Measurements from ENCODE around the gene PLXNA3.
A peak's percentile ranks its signal among the peaks of the same experiment; 100 is the strongest.

PLXNA3 gene

DNA sequence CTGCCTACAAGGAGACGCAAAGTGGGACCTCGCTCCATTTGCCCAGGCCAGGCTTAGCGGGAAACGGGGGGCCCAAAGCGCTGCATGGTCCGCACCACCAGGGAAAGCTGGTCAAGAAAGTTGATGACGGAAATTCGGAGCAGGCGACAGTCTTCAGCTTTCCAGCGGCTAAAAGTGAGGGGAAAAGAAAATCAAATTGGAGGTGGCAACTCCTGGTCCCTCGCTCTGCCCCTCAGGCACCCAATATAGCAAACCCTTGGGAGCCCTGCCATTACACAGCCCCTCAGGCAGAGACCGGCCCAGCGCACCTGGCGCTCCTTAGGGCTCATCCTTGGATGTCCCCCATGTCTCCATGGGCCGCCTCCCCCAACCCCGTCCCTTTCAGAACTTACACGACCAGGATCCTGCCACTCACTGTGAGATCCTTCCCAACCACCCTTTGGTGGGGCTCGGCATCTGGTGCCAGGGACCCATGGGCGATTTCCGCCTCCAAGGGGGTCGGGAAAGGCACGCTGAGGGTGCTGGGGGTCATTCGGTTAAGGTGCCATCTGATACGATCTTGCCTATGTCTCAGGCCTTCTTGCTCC is 19.9 kb downstream of the PLXNA3 start:
- DNase-seq, result no peak

DNA sequence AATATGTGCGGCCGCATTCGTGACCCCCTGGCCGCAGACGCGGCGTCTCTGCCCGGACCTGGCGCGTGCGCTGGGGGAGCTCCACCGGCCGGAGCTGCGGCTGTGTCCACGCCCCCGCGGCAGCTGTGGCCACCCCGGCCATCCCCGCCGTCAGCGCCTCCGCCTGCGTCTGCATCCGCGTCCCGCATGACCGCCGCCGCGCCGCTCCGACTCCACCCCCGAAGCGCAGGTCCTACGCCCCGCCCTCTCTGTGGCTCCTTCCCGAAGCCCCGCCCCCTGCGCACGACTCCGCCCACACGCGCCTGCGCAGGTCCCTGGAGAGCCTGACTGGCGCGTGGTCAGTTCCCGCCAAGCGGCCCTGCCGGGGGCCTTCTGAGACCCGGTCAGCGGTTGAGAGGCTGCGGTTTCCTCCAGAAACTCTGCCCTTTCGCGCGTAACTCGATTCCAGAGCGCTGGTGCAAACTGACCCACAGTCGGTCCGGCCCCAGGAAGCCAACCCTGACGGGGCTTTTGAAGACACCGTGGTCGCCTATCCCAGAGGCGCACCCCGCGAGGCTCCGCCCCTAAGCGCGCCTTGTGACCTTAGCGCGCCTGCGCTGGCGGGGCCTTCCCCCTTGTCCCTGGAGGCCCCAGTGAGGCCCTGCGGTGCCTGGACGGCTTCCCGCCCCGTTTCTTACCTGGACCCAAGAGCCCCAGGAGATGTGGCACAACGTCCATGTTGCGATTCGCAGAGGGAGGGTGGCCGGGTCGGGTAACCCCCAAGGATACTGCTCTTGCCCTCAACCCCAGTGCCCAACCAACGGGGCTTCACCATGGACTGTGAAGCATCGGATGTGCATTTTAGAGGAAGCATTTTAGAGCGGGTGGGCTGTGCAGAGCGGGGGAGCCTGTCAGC is 20.9 kb downstream of the PLXNA3 start, which contains the start of gene LAGE3:
TSS of gene LAGE3 (minus strand) at position 554 of the 895 bp plus-strand sequence. CDS start at position 188, 366 bp downstream.
- peak; percentile 17 to 93 (median 82) for DNase-seq

DNA sequence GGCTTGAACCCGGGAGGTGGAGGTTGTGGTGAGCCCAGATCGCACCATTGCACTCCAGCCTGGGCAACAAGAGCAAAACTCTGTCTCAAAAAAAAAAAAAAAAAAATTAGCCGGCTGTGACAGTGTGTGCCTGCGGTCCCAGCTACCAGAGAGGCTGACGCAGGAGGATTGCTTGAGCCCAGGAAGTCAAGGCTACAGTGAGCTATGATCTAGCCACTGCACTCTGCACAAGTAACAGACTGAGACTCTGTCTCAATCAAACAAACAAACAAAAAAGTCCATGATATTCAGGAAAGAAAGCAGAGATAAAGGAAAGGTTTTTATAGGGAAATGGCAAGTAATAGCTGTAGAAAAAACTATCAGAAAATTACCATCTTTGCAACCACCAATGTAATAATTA is 23.1 kb downstream of the PLXNA3 start:
- DNase-seq, result no peak

DNA sequence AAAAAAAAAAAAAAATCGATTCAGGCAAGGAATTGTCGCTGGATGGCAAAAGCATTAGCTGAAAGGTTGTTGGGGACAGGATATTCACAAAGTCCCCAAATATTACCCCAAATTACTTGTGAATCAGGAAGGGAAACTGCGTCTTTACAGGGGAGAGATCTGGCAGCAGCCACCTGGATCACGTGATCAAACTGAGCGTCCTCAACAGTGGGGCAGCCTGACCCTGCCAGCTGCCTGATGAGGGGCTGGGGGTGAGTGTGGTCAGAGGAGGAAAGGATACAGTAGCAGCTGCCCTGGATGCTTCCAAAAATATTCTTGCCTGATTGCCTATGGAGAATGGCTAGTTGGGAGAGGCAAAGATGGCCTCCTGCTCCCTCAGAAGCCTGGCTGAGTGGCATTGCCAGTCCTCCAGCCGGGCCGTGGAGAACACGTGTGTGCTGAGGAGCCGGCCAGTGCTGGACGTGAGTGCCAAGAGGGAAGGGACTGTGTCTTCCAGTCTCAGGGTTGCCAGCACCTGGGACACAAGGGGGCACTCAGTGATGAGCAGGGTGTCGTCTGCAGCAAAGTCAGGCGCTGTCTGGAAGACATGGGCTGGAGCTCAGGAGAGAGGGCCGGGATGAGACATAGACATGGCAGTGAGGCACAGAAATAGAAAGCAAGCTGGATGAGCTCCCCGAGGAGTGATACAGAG is 24.0 kb downstream of the PLXNA3 start:
- DNase-seq, result no peak

DNA sequence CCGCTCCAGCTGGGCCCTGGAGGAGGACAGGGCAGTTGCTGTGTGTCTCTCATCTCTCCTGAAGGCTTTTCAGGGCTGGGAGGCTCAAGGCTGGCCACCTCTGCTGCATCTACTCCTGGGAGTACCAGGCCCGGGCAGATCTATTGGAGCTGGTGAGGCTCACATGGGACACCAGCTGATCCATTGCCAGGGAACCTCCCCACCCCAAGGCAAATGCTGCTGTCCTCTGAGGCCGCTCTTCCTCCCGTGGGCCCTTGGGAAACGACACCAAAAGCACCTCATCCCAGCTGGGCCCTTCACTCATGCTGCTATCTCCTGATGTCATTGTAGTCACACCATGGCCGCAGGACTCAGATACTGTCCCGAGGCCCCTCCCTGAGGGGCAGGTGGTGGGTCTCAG is 24.7 kb downstream of the PLXNA3 start:
- no peak for DNase-seq

DNA sequence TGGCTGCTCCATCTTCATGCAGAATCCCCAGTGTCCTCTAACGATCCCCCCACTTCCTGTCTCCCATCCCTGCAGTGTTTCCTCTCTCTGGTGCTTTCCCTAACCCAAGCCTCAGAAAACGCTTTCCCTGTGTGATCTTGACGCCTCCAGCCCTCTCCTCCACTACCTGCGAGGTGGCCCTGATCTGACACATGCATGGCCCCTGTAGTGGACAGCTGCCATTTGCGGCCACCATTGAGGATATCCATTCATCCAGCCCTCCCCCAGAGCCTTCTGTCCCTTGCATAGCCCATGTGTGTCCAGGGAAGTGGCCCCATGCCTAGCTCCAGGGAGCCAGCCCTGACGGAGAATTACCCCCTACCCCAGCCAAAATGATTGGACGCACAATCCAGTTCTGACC is 25.2 kb downstream of the PLXNA3 start:
- DNase-seq, result no peak

DNA sequence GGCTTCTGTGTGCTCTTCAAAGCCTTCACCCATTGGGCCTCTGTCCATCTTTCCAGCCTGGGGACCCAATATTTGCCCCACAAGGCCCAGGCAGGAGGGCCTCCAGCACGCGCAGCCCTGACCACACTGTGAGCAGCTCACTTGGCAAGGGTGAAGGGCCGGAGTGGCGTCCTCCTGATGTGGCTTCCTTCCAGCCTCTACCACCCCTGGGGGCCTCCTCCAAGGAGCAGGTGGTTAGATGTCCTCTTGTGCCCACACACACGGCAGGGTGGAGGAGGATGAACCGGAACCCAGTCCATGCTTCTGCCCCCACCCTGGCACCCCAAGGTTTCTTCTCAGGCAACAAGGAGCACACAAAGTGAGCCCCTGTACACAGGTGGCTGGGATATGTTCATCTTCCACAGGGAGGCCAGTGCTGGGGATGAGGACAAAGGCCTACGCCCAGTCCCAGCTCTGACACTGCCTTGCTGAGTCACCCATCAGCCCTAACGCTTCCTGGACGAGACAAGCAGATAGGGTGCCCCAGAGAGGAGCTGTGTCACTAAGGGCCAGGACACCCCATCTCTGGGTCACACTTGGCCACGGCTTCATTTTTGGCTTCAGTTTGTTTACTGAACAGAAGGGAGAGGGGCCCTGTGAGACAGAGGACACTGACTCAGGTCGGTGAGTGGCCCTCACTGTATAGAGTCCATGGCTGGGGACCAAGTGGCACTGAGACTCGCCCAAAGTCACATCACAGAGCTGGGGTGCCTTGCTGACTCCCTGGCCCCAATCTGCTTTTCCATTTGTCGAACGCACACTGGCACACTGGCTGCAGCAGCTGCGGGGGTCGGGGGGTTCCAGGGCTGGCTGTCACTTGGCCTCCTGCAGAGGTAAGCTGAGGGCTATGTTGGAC is 26.4 kb downstream of the PLXNA3 start:
- no peak for DNase-seq

DNA sequence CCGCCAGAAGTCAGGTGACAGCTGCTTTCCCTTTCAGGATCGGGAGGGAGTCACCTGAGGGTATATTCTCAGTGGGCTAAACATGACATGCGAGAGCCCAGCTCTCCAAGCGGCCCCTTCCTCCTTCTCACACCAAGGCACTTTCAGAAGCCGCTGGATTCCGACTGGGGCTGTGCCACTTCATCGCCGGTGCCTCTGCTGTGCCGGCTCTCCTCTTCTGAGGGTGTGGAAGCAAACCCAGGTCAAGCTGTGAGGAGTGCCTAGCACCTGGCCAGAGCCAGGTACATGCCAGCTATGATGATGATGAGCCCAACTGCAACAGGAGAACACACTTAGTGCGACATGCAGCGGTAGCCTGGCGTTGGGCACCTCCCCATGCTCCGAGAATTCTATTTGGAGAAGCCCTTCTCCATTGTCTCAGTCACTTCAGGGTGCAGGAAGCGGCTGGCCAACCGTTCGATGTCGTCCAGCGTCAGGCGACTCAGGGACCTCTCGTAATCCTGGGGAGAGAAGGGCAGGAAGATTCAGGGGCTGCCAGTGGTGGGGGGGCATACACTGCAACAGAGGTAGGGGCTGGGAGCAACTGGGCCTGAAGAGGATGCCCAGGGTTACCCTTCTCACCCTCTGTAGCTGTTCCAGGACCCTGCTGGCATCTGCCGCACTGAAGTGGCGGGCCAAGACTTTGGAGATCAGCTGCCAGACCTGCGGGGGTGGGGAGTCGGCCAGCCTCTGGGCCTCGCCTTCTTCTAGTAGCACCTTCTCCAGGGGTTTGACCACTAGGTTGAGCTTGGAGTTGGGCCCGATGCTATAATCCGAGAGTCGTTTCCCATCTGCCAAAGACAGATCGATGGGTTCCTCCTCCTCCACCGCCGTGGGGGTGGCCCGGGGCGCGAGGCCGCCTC is 27.3 kb downstream of the PLXNA3 start:
- DNase-seq, result peak in 1 of 56 donors; percentile 54

DNA sequence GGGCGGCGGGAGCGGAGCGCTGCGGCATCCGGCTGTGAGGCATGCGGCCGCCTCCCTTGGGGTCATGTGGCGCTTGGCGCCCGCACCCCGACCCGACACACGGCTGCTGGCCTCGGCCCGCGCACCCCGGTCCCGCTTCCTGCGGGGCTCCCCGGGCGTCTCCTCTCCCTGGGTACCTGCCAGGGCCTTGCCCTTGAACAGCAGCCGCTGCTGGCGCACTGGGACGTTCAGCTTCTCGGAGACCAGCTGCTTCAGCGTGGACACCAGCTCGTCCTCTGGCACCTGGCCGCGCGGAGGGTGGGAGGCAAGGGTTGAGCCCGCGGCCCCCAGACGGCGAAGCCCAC is 27.9 kb downstream of the PLXNA3 start:
- DNase-seq, result peak in 8 of 56 donors; percentile 4 to 34 (median 18)

DNA sequence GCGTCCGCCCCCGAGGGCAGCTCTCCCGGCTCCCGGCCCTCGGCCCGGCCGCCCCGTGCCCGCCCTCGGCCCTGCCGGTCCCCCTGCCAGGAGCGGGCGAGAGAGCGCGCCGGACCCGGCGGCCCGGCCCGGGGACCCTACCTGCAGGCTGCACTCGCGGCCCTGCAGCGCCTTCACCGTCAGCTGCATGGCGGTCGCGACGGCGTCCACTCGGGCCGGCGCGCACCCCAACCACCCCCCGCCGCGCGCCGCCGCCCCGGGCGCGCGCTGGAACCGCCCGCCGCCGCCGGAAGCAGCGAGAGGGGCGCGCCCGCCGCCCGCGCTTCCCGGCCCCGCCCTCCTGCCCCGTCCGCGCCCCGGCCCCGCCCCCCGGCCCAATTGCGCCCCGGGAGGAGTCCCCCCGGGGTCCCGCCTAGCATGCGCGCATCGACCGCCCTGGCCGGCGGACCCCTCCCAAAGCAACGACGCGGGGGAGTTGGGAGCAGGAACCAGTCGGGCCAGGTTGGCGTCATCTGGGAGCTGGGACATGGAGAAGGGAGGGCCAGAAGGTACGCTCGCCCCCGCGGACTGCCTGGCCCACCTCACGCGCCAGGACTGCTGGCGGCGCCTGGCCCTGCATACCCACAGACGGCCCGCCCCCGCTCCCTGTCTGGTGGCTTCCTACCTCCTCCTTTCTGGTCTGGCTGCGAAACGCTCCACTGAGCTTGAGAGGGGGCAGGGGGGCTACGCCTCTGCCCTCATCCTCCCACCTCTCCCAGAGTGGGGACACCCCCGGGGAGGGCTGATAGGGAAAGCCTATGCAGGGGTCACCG is 28.5 kb downstream of the PLXNA3 start, which contains the start of gene UBL4A:
TSS of gene UBL4A (minus strand) at position 220 of the 812 bp plus-strand sequence. CDS start at position 189, 31 bp downstream.
- DNase-seq, result peak in 35 of 56 donors; percentile 1 to 72 (median 25)

DNA sequence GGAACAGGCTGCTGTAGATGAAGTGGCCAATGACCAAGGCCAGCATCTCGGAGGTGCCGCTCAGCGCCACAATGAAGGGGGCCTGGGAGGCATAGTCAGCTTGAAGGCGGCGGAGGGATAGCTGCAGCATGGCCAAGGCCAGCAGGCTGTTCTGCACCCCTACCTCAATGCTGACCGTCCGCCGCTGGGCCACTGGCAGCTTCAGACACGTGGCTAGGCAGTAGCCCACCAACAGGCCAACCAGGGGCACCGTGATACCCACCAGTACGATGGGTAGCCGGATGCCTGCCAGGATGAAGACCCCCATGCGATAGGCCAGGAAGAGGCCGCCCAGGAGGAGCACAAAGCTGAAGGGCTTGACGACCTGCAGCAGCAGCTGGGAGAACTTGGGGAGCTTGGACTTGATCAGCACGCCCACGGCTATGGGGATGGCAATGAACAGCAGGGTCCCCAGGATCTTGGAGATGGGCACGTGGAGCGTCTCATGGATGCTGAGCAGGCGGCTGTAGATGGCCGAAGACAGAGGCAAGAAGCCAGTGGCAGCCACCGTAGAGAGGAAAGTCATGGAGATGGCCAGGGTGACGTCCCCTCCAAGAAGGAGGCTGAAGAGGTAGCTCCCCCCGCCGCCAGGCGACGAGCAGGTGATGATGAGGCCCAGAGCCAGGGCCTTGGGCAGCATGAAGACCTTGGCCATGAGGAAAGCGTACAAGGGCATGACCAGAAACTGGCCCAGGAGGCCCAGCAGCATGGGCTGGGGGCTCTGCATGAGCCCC is 29.6 kb downstream of the PLXNA3 start:
- DNase-seq, result no peak

DNA sequence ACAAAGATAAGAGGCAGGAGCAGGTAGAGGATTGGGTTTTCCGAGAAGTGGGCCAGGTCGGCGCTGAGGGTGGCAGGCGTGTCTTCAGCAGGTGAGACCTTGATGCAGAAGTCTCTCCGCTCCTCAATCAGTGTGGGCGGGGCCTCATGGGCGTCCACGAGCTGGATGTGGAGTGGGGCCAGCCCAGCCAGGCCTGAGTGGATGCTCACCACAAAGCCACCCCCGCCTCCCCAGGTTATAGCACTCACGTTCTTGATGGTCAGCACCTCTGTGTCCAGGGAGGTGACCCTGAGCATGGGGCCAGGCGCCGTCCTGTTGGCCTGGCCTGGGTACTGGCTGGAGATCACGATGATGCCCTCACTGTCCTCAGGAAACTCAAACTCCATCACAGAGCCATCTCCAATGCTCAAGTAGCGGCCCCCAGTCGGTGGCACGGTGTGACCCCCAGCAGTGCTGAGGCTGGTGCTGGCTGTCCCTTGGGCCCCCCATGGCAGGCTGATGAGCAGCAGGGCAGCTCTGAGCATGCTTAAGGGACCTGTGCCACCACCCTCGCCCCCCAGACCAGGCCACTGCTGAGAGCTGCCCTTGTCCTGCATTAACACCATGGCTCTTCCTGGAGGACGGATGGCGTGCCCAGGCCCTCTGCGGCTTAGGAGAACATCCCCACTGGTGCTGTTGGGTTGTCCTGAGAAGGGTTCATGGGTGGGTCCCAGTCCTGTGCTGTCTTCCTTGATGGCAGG is 30.4 kb downstream of the PLXNA3 start:
- DNase-seq, result no peak

DNA sequence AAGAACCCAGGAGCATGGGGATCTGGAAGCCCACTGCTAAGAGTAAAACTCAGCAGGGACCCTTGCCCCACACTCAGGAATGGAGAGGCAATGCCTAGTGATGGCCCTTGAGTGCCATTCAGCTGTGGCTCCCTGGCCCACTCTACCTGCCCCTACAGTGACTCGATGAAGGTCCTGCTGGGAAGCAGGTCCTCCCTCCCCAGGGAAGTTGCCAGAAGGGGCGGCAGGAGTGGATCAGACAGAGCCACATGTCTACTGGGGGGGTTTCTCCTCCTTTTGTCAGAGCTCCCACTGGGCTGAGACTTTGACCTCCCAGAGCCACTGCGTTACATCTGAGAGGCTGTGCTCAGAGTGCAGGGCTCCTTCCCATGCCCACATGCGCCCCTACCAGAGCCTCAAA is 31.1 kb downstream of the PLXNA3 start:
- no peak for DNase-seq

DNA sequence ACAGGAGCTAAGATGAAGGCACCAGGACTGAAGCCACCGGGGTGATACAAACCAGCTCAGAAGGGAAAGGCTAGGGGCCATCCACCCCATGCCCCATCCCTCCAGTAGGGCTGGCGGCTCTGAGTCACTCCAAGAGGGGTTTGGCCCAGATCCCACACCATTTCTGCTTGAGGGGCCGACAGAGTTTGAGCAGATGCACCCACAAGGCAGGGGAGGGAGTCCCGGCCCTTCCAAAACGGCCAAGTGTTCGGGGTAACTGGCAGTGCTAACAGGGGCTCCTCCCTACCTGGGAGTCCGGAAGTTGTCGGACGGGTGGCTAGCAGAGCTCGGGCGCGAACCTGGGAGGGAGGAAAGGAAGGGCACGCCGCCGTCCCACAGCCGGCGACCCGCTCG is 31.9 kb downstream of the PLXNA3 start:
- peak in 1 of 56 donors; percentile 43 for DNase-seq

DNA sequence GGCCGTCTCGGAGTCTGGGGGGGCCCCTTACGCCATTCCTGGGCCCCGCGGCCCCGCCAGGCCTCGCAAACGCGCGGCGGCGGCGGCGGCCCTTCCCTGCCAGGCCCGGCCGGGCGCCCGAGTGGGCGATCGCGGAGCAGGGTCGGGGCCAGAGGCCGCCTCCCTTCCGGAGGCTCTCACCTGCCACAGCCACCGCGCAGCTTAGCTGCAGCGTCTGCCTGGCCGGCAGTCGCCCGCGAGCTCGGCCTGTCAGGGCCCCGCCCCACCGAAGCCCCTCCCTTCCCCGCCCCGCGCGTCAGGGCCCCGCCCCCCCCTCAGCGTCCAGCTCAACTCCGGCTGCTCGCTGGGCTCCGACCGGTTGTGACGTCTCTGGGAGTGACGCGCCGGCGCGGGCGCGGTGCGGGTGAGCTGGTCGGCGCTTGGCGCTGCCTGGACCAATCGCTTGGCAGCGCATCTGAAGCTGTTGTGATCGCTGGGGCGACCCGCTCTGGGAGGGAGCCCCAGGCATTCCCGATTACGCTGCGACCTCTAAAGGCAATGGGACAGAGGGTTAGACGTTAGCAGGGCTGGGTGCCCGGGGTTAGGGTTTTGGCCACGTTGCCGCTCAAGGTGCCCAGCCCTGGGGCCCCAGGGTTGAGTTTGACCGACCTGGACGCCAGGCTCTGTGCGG is 32.5 kb downstream of the PLXNA3 start, which contains the start of gene SLC10A3:
TSS of gene SLC10A3 (minus strand) at position 216 of the 670 bp plus-strand sequence. CDS start 1,689 bp downstream, outside the sequence.
- peak in 55 of 56 donors; percentile 33 to 96 (median 87) for DNase-seq

DNA sequence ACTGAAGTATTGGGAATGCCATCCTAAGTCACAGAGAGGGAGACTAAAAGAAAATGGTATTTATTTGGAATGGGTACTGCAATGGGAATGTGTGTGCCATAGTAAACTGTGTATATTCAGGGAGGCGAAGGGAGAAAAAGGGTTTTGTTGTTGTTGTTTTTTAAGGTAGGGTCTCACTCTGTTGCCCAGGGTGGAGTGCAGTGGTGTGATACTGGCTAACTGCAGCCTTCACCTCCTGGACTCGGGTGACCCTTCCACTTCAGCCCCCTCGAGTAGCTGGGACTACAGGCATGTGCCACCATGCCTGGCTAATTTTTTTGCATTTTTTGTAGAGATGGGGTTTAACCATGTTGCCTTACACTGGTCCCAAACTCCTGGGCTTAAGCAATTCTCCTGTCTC is 36.6 kb downstream of the PLXNA3 start:
- no peak for DNase-seq

DNA sequence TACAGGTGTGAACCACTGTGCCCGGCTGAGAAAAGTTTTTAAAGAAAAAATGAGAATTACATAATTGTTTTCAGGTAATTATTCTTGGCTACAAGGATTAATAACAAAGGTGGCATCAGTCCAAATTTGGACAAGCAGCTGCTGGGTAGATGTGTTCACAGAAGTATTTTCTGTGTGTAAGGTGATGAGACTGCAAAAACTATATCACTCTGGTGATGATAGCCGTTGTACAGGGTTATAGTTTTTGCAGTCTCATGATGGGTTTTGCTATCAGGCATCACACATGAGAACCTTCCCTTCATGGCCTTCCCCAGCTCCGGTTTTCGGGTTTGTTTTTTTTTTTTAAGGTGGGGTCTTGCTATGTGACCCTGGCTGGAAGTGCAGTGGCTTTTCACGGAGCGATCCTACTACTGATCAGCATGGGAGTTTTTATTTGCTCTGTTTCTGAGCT is 37.4 kb downstream of the PLXNA3 start:
- DNase-seq, result no peak
